SW480 (cell line): ENCODE results near the gene MAIP1.
"Not testable (repeated sequence)": the region's sequence is repeated elsewhere in the genome, so short reads cannot be mapped to it uniquely, and the experiment has no call there.

Source experiments
- DNase-seq: peaks from one replicate; pipeline ENCODE4 v3.0.0-alpha.2; 2016; ENCODE audit warnings: low spot score

MAIP1 gene, protein sequence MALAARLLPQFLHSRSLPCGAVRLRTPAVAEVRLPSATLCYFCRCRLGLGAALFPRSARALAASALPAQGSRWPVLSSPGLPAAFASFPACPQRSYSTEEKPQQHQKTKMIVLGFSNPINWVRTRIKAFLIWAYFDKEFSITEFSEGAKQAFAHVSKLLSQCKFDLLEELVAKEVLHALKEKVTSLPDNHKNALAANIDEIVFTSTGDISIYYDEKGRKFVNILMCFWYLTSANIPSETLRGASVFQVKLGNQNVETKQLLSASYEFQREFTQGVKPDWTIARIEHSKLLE

DNA sequence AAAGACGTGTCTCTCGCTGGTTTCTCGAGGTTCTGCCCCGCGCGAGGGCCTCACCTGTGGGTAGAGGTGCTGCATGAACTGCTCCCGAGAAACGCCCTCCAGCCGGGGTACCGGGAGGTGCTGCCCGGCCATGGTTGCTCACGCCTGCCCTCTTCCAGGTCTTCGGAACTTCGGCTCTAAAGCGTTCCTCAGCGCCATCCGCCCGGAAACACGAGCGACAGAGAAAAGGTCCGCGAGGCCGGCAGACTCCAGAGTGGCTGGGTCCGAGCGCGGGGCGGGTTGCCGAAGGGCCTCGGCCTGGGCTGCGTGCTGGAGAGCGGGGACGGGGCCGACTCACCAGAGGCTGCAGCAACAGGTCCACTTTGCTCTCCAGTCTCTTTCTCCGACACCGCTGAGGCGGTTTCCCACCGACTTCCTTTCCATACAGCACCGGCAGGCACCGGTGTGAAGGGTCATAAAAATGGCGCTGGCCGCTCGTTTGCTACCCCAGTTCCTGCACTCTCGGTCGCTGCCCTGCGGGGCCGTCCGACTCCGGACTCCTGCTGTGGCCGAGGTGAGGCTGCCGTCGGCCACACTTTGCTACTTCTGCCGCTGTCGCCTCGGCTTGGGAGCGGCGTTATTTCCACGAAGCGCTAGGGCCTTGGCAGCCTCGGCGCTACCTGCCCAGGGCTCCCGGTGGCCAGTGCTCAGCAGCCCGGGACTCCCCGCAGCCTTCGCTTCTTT is at the start of gene MAIP1, which contains the start of gene TYW5:
MAIP1 (plus strand) TSS at position 244 of the 723 bp plus-strand sequence; CDS start at position 461, 217 bp downstream.
TYW5 (minus strand) TSS at position 153 of the 723 bp plus-strand sequence; CDS start at position 132, 21 bp downstream.
- DNase-seq: peak; percentile 88

DNA sequence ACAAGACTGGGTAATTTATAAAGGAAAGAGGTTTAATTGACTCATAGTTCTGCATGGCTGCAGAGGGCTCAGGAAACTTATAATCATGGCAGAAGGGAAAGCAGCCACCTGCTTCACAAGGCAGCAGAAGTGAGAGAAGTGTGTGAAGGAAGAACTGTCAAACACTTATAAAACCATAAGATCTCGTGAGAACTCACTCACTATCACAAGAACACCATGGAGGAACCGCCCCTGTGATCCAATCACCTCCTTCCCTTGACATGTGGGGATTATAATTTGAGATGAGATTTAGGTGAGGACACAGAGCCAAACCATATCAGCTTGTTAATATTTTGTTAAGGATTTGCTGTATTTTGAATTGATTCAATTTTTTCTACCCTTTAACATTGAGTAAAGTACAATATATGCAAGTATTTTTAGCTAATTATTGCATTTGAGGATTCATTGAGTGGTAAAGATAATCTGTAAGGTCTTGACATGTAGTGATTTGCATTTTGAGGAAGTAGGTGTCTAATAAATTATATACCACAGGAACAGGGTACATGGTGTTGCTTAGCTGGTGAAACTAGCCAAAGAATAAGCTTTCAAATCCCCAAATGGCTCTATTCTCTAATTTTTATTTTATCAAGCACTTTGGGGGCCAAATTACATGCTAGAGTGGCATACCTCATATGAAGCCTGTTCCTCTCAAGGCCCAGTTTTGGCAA is 48.2 kb upstream of the MAIP1 start:
- no peak for DNase-seq

DNA sequence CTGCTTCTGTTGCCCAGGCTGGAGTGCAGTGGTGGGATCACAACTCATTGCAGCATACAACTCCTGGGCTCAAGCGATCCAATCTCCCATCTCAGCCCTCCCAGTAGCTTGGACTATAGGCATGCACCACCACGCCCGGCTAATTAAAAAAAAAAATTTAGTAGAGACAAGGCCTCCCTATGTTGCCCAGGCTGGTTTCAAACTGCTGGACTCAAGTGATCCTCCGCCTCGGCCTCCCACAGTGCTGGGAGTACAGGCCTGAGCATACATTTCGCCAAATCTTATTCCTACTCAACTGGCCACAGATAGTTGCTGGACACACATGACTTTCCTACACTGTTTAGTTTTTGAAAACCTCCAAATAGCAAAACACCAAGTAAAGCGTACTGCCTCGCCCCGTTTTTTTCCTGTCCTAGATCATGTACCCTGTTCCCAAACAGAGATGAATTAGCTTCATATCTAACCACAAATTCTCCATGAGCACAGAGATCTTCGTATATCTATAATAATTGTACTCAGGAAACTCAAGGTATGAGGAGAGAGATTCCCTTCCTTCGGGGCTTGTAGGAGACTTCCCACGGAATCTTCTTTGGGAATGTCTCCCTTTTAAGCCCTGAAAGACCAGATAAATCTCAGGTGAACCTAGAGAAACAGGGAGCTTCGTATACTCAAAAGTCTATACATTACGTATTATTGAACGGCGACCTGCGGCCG is 44.9 kb upstream of the MAIP1 start:
- DNase-seq: no peak

DNA sequence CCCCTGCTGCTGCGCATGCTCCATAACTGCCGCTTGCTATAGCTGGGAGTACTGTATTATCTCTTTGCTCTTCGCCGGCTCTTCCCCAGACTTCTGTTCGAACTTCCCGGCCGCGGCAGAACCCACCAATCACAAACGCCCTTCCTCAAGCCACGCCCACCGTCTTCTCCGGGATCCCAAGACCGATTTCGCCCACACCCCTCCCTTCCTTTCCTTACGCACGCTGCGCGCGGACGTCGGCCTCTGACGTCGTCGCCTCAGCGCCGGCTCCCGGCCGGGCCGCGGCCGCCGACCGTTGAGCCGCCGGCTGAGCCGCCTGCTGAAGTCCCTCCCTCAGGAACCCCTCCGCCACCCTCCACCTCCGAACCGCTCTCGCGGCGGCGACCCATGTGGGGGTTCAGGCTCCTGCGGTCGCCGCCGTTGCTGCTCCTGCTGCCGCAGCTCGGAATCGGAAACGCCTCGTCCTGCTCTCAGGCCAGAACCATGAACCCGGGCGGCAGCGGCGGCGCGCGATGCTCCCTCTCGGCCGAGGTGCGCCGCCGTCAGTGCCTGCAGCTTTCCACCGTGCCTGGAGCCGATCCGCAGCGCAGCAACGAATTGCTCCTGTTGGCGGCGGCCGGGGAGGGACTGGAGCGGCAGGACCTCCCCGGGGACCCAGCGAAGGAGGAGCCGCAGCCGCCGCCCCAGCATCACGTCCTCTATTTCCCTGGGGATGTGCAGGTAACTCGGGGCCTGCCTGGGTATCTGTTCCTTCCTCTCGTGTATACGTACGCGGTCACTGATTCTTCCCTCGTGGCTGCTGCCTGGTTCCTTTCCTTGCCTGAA is 44.1 kb upstream of the MAIP1 start, which contains the start of gene C2orf69:
C2orf69 (plus strand) TSS at position 242 of the 825 bp plus-strand sequence; CDS start at position 388, 146 bp downstream.
- peak; percentile 98 for DNase-seq

DNA sequence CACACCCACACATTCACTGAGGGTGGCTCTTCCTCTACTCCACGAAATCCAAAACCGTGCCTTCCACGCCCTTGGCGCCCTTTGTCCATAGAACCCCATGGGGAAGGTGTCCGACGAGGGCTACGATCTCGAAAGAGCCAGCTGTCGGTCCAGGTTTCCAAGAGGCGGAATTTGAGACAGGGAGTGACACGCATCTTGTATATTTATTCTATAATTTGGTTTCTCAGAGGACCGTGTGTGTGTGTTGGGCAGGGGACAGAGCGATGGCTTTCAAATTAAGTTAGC is 43.6 kb upstream of the MAIP1 start:
- DNase-seq: no peak

DNA sequence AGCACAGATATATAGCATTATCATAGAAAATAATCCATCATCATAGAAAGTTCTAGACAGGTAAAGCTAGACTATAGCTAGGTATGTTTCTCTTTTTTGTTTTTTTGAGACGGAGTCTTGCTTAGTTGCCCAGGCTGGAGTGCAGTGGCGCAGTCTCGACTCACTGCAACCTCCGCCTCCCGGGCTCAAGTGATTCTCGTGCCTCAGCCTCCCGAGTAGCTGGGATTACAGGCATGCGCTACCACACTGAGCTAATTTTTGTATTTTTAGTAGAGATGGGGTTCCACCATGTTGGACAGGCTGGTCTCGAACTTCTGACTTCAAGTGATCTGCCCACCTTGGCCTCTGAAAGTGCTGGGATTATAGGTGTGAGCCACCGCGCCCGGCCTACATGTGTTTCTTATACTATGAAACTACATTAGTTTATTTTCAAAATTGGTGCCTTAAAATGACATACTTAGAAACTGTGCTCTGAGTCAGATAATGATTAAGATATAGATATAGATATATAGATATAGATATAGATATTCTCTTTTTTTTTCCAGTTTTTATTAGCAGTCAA is 42.7 kb upstream of the MAIP1 start:
- DNase-seq: not testable (repeated sequence)

DNA sequence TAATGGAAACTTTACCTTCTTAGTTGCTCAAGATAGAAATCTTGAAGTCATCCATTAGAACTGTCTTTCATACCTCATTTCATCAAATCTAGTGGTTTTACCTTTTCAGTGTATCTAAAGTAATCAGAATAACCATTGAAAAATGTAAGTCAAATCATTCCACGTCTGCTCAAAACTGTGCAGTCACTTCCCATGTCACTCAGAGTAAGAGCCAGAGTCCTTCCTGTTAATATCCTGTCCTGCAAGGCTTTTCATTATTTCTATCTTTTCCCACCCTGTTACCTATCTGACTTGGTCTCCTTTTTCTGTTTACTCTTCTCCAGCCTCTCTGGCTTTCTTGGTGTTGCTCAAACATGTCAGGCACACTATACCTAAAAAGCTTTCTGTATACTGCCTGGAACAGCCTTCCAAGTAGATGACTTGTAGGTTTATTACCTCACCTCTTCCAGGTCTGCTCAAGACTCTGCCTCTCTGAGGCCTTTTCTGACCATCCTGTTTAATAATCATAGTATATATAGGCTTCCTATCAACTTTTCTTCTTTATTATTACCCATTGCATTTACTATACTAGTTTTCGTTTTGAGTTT is 40.9 kb upstream of the MAIP1 start:
- DNase-seq: no peak

DNA sequence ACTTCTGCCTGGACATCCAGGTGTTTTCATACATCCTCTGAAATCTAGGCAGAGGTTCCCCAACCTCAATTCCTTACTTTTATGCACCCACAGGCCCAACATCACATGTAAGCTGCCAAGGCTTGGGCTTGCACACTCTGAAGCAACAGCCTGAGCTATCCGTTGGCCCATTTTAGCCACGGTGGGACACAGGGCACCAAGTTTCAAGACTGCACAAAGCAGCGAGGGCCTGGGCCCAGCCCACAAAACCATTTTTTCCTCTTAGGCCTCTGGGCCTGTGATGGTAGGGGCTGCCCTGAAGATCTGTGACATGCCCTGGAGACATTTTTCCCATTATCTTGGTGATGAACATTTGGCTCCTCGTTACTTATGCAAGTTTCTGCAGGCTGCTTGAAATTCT is 38.4 kb upstream of the MAIP1 start:
- no peak for DNase-seq

DNA sequence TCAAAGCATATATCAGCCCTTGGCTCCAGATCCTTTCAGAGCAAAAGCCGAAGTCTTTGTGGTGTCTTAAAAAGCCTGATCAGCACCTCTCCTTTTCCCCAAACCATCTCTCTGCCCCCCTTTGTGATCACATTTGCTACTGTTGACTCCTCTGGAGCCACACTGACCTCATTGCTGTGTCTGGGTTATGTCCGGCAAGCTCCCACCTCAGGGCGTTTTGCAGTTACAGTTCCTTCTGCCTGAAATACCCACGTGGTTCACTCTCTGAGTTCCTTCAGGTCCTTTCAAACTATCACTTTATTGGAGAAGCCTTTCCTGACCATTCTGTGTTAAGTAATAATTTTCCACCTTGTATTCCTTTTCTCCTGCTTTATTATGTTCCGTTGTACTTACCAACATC is 32.5 kb upstream of the MAIP1 start:
- no peak for DNase-seq

DNA sequence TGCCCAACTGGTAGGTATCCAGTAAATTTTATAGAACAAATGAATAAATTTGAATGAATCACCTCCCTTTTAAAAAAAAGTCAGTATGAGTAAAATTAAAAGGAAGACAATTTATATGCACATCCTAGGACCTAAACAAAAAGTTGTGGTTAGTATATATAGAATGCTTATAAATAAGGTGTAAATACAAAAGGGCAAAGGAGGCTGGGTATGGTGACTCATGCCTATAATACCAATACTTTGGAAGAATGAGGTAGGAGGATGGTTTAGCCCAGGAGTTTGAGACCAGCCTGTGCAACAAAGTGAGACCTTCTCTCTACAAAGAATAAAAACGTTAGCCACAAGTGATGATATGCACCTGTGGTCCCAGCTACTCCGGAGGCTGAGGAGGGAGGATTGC is 31.5 kb upstream of the MAIP1 start:
- DNase-seq: no peak

DNA sequence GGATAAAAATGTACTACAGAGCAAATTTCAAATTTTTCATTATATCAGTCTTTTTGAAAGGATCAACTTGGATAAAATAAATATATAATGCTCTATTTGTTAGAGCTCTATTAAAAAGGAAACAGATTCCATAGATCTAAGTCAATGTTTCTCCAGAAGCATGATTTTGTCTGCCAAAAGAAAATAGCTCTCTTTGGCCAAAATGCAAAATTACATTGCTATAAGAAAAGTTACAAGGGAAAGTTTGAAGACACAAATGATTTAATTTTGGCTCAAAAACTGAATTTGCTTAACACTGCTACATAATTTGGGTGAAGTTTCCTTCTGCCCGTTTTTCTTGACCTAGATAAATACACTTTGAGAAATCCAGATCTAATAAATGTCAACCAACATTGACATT is 28.6 kb upstream of the MAIP1 start:
- DNase-seq: no peak

DNA sequence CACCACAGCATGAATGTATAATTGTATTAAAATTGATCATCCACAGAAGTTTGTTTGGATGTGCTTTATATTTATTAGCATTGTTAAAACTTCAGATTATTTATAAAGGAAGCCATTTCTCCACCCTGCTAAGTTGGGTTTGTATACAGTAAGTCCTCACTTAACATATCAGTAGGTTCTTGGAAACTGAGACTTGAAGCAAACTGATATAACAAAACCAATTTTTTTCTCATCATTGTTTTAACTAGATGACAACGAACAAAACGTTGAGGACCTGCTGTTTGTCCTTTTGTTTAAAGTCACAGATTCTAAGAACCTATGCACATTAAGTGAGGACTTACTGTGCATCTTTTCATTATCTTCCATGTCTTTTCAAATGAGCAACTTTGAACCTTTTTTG is 27.2 kb upstream of the MAIP1 start:
- DNase-seq: no peak

DNA sequence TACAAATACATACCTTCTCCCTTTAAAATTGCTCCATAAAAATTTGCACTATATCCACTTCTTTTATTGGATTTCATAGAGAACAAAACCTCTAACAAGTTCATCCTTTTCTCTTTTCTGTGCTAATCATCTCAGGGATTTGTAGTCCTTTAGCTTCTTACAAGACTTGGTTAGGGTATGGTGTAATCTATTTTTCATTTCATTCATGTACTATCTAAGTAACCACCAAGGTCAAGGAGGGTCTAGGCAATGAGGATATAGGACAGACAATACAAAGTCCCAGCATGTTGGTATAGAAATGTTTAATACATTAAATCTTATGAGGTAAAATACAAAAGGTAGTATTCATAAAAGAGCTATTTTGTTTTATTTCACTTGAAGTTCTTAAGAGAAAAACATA is 26.8 kb upstream of the MAIP1 start:
- DNase-seq: no peak

DNA sequence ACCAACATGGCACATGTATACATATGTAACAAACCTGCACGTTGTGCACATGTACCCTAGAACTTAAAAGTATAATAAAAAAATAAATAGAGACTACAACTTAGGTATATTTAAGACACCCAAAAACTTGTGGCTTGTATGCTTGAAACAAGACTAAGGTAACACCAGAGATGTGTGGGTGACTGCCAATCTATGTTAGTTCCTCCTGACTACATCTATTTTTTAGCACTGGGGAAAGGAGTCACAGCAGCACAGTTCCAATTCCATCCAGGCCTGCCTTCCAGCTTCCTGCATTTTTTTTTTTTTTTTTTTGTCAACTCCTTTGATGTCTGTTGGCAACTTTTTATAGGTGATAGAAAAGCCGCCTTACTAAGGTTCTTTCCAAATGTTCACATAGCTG is 26.1 kb upstream of the MAIP1 start:
- DNase-seq: peak; percentile 23

DNA sequence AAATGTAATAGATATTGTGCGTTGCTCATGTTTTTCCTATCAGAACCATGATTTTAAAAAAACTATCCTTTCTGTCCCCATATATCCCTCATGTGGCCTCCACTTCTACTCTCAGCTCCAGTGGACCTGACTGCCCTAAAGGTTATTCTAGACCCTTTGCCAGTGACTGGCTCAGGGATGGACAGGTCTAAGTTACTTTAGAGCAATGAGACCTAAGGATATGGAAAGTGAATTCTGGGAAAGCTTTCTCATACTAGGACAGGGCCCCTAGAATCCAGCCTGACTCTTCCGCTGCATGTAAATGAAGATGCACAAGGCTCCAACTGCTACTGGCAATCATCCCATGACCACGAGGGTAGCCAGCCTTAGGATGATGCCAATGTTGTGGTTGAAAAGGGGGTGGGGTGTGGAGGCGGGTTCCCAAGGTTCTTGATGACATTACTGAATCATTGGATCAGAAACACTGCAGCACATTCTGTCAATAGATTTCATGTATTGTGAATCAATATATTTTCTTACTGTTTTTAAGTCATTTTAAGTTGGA is 23.0 kb upstream of the MAIP1 start:
- peak; percentile 9 for DNase-seq

DNA sequence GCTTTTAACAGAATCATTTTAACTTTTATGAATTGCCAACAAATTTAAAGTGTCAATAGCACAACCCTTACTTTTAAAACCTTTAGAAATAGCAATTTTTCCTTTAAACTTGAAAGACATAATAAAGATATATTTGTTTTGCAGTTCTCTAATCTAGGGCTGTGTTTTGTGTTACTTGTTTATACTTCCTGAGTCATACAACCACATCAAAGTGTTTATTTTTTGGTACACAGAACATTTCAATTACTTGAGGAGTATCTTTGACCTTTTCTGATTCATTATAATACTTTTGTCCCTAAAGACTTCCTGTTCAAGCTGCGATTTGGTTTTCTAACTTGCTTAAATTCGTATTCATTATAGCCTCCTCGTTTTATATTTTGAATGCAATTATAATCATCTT is 21.9 kb upstream of the MAIP1 start:
- DNase-seq: peak; percentile 72

DNA sequence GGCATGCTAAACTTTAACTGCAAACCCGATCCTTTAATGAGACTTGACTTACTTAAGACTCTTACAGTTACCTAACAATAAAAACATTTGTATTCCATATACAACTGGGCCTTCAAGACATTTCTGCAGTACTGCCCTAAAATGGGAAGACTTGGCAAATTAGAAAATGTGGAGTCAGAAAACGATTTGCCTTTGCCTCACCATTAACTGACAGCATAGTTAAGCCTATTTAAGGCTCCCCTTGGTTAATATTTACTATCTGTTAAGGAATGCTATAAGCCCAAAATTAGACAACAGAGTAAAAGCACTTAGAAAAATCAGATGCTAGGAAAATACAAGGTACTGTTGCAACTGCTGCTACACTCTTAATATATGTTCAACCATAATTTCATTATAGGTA is 18.8 kb upstream of the MAIP1 start:
- DNase-seq: no peak

DNA sequence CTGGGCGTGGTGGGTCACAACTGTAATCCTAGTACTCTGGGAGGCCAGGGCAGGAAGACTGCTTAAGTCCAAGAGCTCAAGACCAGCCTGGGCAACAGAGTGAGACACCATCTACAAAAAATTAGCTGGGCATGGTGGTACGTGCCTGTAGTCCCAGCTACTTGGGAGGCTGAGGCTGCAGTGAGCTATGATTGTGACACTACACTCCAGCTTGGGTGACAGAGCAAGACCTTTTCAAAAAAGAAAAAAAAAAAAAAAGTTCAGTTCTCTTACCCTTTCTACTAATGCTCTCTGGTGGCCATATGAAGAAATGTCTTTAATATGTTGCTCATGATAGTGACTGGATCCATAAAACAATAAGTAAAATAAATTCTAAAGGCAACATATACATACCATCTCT is 15.0 kb upstream of the MAIP1 start:
- DNase-seq: peak; percentile 67

DNA sequence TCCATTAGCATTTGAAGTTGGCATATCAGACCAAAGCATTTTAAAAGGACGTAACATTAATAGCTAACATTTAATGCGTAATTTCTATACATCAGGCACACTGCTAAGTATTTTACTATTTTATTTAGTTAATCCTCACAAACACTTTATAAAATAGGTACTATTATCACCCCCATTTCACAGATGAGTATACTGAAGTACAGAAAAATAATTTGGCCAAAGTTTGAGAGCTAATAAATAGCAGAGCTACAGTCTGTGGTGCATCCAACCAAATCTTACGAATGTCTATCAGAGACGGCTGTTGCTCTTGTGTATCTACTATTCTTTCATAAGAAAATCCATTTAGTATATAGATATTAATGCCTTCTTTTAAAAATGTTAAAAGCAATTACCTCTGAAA is 12.0 kb upstream of the MAIP1 start:
- DNase-seq: no peak

DNA sequence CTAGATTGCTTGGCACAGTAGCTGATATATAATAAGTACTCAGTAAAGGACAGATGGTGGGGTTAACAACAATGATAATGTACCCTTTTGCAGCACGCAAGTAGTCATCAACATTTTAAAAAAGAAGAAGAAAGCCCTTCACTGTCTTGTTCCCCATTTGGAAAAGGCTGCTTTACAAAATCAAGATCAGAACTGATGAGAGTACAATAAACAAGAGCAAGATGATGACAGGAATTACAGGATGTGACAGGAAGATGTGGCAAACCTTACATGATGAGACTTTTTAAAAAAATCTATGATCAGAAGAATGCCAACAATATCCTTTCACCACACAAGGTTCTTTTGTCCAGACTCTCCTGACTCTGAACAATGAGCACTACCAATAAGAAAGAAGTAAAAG is 9.2 kb upstream of the MAIP1 start:
- no peak for DNase-seq

DNA sequence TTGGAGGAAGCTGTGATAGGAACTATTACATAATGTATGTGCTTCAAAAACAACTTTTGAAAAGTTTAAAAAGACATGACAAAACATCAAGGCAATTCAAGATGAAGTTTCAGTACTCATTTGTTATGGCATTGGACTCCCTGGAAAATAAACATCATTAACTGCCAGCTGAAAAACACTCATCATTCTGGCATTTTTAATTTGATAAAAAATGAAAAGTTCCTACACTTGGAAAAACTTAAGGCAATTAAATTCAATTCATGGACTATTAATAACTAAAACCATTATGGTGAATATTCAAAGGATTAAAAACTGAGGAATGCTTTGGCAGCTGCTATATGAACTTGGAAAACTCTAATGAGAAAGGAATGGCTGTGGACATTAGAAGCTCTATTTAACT is 8.5 kb upstream of the MAIP1 start:
- no peak for DNase-seq
